NCI-H2107 treated with DMSO at 0.1 percent for 48 hours (cell line): ENCODE results near the gene PIP5KL1.

Experiments used
- DNase-seq: peaks from one replicate; lab custom pipeline; 2025; ENCODE audit not compliant: unreplicated experiment; lab: John Stamatoyannopoulos, UW

PIP5KL1 gene

DNA sequence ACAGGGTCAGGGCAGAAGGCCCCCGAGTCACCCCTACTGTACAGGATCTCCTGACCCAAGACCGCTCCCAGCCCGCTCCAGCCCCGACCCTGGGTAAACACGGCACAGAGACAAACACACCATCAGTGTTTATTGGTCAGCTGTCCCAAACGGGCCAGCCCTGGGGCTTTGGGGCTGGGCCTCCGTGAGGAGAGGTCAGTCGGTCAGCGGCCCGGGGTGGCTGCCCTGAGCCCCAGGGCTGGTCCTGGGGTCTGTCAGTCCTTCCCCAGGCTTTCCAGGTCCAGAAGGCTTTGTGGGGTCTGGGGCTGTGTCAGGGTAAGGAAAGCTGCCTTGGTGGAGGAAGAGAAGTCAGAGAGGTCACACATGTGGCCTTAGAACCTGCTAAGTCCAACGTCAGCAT lies 4.4 kb upstream of the PIP5KL1 start:
- DNase-seq, result no peak

GRCh38 chr9:127934248-127934647 lies 3.7 kb upstream of the PIP5KL1 start:
- no peak for DNase-seq

GRCh38 chr9:127931092-127931881 lies 710 bp upstream of the PIP5KL1 start:
- DNase-seq, result peak; percentile 85

GRCh38 chr9:127929625-127929979 lies 975 bp downstream of the PIP5KL1 start:
- DNase-seq, result no peak

DNA sequence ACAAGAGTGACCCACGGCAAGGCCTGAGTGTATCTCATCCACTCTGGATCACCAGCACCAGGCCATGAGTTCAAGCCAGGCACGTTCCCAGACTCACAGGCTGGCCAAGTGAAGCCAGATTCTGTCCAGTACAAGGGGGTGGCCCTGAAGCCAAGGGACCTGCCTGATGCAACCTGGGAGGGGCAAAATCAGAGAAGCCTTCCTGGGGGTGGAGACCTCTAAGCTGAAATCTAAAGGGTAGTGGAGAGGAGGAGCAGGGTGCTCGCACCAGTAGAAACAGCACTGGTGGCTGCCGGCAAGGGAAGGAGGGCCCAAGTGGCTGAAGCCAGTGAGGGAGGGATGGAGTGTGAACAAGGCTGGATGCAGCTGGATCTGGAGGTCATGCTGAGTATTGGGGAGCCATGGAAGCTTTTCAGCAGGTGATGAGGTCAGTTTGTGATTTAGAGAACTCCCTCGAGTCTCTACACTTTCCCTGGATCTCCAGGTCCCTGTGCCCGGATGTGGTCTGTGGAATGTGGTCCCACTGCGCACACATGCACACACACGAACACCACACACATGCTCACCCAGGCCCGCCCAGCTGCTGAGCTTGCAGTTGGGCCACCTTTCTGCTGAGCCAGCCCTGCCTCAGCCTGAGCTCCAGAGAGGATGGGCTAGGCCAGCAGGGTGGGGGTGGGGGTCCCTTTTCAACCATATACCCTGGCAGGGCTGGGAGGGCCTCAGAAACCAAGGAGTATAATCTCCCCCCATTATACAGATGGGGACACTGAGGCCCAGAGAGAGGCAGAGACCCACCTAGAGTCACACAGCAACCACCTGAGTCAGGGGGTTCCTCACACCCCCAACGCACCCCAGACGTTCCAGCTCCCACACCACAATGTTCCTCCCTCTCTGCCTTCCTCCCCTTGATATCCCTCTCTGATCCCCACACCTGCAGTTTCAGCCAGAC lies 1.6 kb downstream of the PIP5KL1 start:
- DNase-seq, result no peak

- no peak for DNase-seq
Measured at GRCh38 chr9:127927988-127928675, 2.4 kb downstream of the PIP5KL1 start.

GRCh38 chr9:127927201-127927987 lies 3.2 kb downstream of the PIP5KL1 start:
- DNase-seq, result no peak

GRCh38 chr9:127926906-127927200 lies 3.7 kb downstream of the PIP5KL1 start:
- DNase-seq, result no peak

GRCh38 chr9:127925959-127926905 lies 4.3 kb downstream of the PIP5KL1 start:
- no peak for DNase-seq

- no peak for DNase-seq
Measured at GRCh38 chr9:127924736-127925444, 5.7 kb downstream of the PIP5KL1 start.

DNA sequence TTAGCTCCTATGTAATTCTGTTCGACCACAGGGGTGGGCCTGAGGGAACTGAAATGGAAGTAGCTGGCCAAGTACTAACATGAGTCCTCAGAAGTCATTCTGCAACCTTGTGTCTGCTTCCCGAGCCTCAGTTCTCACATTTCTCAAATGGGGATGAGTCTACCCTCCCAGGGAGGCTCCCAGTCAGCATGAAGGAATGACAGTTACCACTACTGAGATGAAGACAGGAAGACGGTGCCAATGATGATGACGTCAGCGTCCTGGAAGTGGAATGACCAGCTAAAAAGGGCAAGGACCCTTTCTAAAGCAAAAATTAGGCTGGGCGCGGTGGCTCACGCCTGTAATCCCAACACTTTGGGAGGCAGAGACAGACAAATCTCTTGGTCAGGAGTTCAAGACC lies 6.8 kb downstream of the PIP5KL1 start:
- DNase-seq, result no peak

DNA sequence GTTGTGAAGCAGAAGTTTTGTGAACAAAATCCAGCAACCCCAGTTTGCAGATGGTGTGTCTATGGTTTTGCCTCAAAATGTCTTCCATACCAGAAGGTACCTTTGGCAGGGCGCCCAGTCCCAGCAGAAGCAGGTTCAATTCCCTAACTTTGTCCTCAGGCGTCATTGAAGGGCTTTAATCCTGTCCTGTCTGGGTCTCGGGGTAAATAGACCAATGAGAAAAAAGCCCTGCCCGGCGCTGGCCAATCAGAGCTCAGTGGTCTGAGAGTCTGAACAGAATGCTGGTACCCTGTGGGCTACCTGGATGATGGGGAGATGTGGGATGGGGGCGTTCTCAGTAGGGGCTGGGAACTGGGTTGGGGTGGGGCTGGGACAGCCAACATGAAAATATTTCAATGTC lies 7.5 kb downstream of the PIP5KL1 start:
- DNase-seq, result no peak

- DNase-seq, result no peak
Measured at GRCh38 chr9:127921557-127922120, 8.9 kb downstream of the PIP5KL1 start.

DNA sequence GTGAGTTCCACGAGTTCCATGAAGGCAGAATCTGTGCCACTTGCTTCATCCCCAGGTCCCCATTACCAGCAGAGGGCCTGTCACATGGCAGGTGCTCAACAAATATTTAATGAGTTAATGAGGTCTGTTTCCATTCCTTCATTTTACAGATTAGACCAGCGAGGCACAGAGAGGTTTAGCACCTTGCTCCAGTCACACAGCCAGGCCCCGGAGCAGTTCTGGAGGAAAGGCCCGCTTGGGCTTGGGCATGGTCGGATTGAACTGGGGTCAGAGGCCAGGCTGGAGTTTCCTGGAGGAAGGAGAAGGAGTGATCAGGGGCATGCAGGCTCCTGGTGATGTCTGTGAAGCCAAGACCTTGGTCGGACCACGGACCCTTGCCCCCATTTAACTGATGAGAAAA lies 9.8 kb downstream of the PIP5KL1 start:
- DNase-seq, result no peak

- DNase-seq, result no peak
Measured at GRCh38 chr9:127919253-127919815, 11.2 kb downstream of the PIP5KL1 start.

- DNase-seq, result no peak
Measured at GRCh38 chr9:127918183-127919107, 12.1 kb downstream of the PIP5KL1 start.

DNA sequence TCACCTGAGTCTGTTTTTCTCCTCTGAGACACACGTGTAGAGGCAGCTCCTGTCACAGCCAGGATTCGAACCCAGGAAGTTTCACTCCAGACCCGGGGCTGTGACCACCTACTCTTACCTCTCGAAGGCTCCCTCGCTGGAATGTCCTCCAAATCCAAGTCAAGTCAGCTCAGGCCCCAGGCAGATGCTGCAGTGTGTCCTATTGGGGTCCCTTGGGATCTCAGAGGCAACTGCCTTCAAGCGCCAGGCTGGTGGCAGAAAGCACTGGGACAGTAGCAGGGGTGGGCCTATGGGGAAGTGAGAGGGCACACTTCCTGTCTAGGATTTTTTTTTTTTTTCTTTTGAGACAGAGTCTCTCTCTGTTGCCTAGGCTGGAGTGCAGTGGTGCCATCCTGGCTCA lies 13.0 kb downstream of the PIP5KL1 start:
- no peak for DNase-seq
